Jurkat, Clone E6-1 (cell line): Measurements from ENCODE around the gene PCF11.

Experiments
- DNase-seq: peaks from one replicate; pipeline ENCODE4 v3.0.0-alpha.2; 2011; ENCODE audit warnings: low read depth, low spot score
- H3K4me3 ChIP-seq: 2 replicates; pipeline ENCODE4 v1.5.1; 2011; ENCODE audit warnings: mild to moderate bottlenecking, low read length, control low read depth, moderate library complexity

Gene PCF11

GRCh38 chr11:83223457-83223856, 66.5 kb downstream of the PCF11 start:
- no peak overlapping the region for H3K4me3 ChIP-seq
- DNase-seq, result no peak

GRCh38 chr11:83235825-83236224, 78.9 kb downstream of the PCF11 start:
- no peak for DNase-seq
- no peak overlapping the region for H3K4me3 ChIP-seq
